HCT116 (cell line): ENCODE results near the gene DUSP28. TPM values are rescaled to one million over a fixed set of nuclear protein-coding genes. Genes with fewer than 3 reads are reported as not detected.

ENCODE experiments used
- ATAC-seq: fragments of 200-7000 bp; cut with Tn5 transposase; 2 replicates; pipeline ENCODE4 v1.9.1; 2020; ENCODE audit warnings: mild to moderate bottlenecking, moderate library complexity
- BruUV-seq: library from RNA; stranded (reverse); fragments of 400-500 nt; replicated peaks from 2 replicates; lab custom pipeline; 2021; lab: Mats Ljungman, UMichigan
- CTCF ChIA-PET: fragments of 300-600 bp; sonication (Branson Sonifier 250); formaldehyde crosslinking; loops from one replicate; lab custom pipeline; 2021; ENCODE audit warnings: antibody characterized with exemption; lab: Charles Lee
- POLR2A ChIA-PET: fragments of 300-600, 350-600 bp; sonication (Branson Sonifier 250); formaldehyde crosslinking; loops from one replicate; lab custom pipeline; 2021; ENCODE audit warnings: antibody characterized with exemption; lab: Charles Lee
- RAD21 ChIA-PET, 2 experiments: fragments of 300-600 bp; sonication (Branson Sonifier 250); formaldehyde crosslinking; loops; one replicate each; lab custom pipeline; 2023; ENCODE audit warnings: low total read pairs in 2 of 2; ENCODE audit not compliant: uncharacterized antibody in 2 of 2, unreplicated experiment in 2 of 2, low non-redundant PET in 1 of 2; lab: Charles Lee
- DNase-seq: peaks from one replicate; pipeline ENCODE4 v3.0.0-alpha.2; 2010; ENCODE audit warnings: low read depth, low spot score
- H2AFZ ChIP-seq: fragments of 200-600 bp; shearing (Covaris generic), sonication (generic); 2 replicates; pipeline ENCODE4 v1.6.1; 2017; ENCODE audit warnings: low read depth, mixed run types, mixed read lengths, antibody characterized with exemption, low read length; ENCODE audit not compliant: poor library complexity, severe bottlenecking
- H3K27ac ChIP-seq: 2 replicates; pipeline ENCODE4 v1.5.1; 2012; ENCODE audit warnings: low read depth, low read length
- H3K27me3 ChIP-seq: fragments of 200-600 bp; sonication (generic); 2 replicates; pipeline ENCODE4 v1.6.1; 2016; ENCODE audit warnings: mixed run types, low read length, mixed read lengths; ENCODE audit not compliant: insufficient read depth
- H3K36me3 ChIP-seq, 2 experiments: fragments of 200-500 bp in 1 of 2; fragments of 200-600 bp in 1 of 2; sonication (Bioruptor generic) in 1 of 2; sonication (generic) in 1 of 2; 2 replicates each; pipeline versions ENCODE4 v1.5.1 to v1.6.1; 2014 to 2016; ENCODE audit warnings: low read length in 2 of 2, inconsistent platforms in 1 of 2, mixed read lengths in 1 of 2, mixed run types in 1 of 2; ENCODE audit not compliant: insufficient read depth in 2 of 2, control insufficient read depth in 1 of 2
- H3K4me1 ChIP-seq, 2 experiments: fragments of 200-600 bp in 1 of 2; sonication (generic) in 1 of 2; 2 replicates each; pipeline versions ENCODE4 v1.5.1 to v1.6.1; 2012 to 2017; ENCODE audit warnings: low read length in 2 of 2, inconsistent platforms in 1 of 2, mild to moderate bottlenecking in 1 of 2, mixed read lengths in 1 of 2, mixed run types in 1 of 2, moderate library complexity in 1 of 2; ENCODE audit not compliant: insufficient read depth in 2 of 2, control insufficient read depth in 1 of 2
- H3K4me2 ChIP-seq: fragments of 200-600 bp; sonication (generic); 2 replicates; pipeline ENCODE4 v1.6.1; 2017; ENCODE audit warnings: mixed run types, low read length, mixed read lengths
- H3K4me3 ChIP-seq, 2 experiments: fragments of 200-600 bp in 1 of 2; sonication (generic) in 1 of 2; replicated peaks in 1 of 2; 2 replicates each; pipeline ENCODE4 v1.5.1; 2011 to 2016; ENCODE audit warnings: low read length in 2 of 2, control low read depth in 1 of 2, low read depth in 1 of 2, mild to moderate bottlenecking in 1 of 2, mixed read lengths in 1 of 2, mixed run types in 1 of 2
- H3K79me2 ChIP-seq: fragments of 200-600 bp; sonication (generic); 2 replicates; pipeline ENCODE4 v1.6.1; 2017; ENCODE audit warnings: mild to moderate bottlenecking, mixed run types, low read length, moderate library complexity, mixed read lengths; ENCODE audit not compliant: insufficient read depth
- H3K9ac ChIP-seq: fragments of 200-600 bp; sonication (generic); 2 replicates; pipeline ENCODE4 v1.6.1; 2016; ENCODE audit warnings: low read length, mixed read lengths
- H3K9me2 ChIP-seq: fragments of 200-600 bp; sonication (generic), shearing (Covaris generic); 2 replicates; pipeline ENCODE4 v1.6.1; 2017; ENCODE audit warnings: mixed run types, mild to moderate bottlenecking, moderate library complexity; ENCODE audit not compliant: insufficient read depth
- H3K9me3 ChIP-seq, 2 experiments: fragments of 200-500 bp in 1 of 2; fragments of 200-600 bp in 1 of 2; sonication (Bioruptor generic) in 1 of 2; sonication (generic) in 1 of 2; 2 replicates each; pipeline ENCODE4 v1.6.1; 2014 to 2017; ENCODE audit warnings: low read length in 2 of 2, mixed read lengths in 2 of 2, inconsistent platforms in 1 of 2, low read depth in 1 of 2, mild to moderate bottlenecking in 1 of 2, mixed run types in 1 of 2, moderate library complexity in 1 of 2; ENCODE audit not compliant: control insufficient read depth in 1 of 2, insufficient read depth in 1 of 2
- H4K20me1 ChIP-seq: fragments of 200-600 bp; sonication (generic), shearing (Covaris generic); 2 replicates; pipeline ENCODE4 v1.6.1; 2017; ENCODE audit warnings: mixed run types, mild to moderate bottlenecking, moderate library complexity; ENCODE audit not compliant: insufficient read depth
- CBX3 ChIP-seq: IDR thresholded peaks from 2 replicates; pipeline ENCODE4 v1.6.1; 2012; ENCODE audit warnings: low read depth
- CEBPB ChIP-seq: IDR thresholded peaks from 2 replicates; pipeline ENCODE4 v1.6.1; 2012; ENCODE audit warnings: low read depth
- EGR1 ChIP-seq: IDR thresholded peaks from 2 replicates; pipeline ENCODE4 v1.6.1; 2012; ENCODE audit warnings: low read depth
- ELF1 ChIP-seq: IDR thresholded peaks from 2 replicates; pipeline ENCODE4 v1.6.1; 2012; ENCODE audit warnings: low read depth, borderline replicate concordance
- EZH2 ChIP-seq: fragments of 200-600 bp; sonication (generic); IDR thresholded peaks from 2 replicates; pipeline ENCODE4 v1.6.1; 2017; ENCODE audit warnings: antibody characterized with exemption, mixed run types
- JUND ChIP-seq: IDR thresholded peaks from 2 replicates; pipeline ENCODE4 v1.6.1; 2012
- POLR2AphosphoS5 ChIP-seq: IDR thresholded peaks from 2 replicates; pipeline ENCODE4 v1.6.1; 2011; ENCODE audit warnings: mild to moderate bottlenecking, low read depth, low read length, moderate library complexity
- SIN3A ChIP-seq: IDR thresholded peaks from 2 replicates; pipeline ENCODE4 v1.6.1; 2012; ENCODE audit warnings: low read depth
- SP1 ChIP-seq: IDR thresholded peaks from 2 replicates; pipeline ENCODE4 v1.6.1; 2012; ENCODE audit warnings: low read depth
- SRF ChIP-seq: IDR thresholded peaks from 2 replicates; pipeline ENCODE4 v1.6.1; 2012; ENCODE audit warnings: low read depth
- TCF7L2 ChIP-seq: IDR thresholded peaks from 2 replicates; pipeline ENCODE4 v1.7.0; 2011; ENCODE audit warnings: borderline replicate concordance, inconsistent platforms; ENCODE audit not compliant: insufficient read depth, insufficient read length; ENCODE audit errors: extremely low read depth
- YY1 ChIP-seq: IDR thresholded peaks from 2 replicates; pipeline ENCODE4 v1.6.1; 2011; ENCODE audit warnings: low read length, low read depth, moderate library complexity, mild to moderate bottlenecking; ENCODE audit not compliant: insufficient replicate concordance; ENCODE audit errors: extremely low read depth
- ZFX ChIP-seq: fragments of 450-650 bp; IDR thresholded peaks from 2 replicates; pipeline ENCODE4 v1.6.1; 2017
- ZNF274 ChIP-seq: fragments of 200-500 bp; sonication (Bioruptor generic); IDR thresholded peaks from 2 replicates; pipeline ENCODE4 v1.6.1; 2014; ENCODE audit warnings: mild to moderate bottlenecking, low read depth, low read length, inconsistent platforms
- intact Hi-C: fragments of 100-400 bp; cut with micrococcal nuclease; formaldehyde crosslinking; loops from 2 replicates; pipeline ENCODE4 v1.10.0; 2022
- total RNA-seq: library from RNA; stranded (reverse); gene quantifications from one replicate; pipeline ENCODE4 v1.2.1, GENCODE V29; 2021; ENCODE audit not compliant: unreplicated experiment
- TF ChIP-seq, protein P1 (sequence below): IDR thresholded peaks from 2 replicates; pipeline ENCODE4 v1.6.1; 2011; ENCODE audit warnings: mild to moderate bottlenecking, low read length, moderate library complexity; ENCODE audit not compliant: insufficient replicate concordance; ENCODE audit errors: extremely low read depth
- TF ChIP-seq, protein P2 (sequence below): IDR thresholded peaks from 2 replicates; pipeline ENCODE4 v1.6.1; 2012
- TF ChIP-seq, protein P3 (sequence below): IDR thresholded peaks from 2 replicates; pipeline ENCODE4 v1.6.1; 2012; ENCODE audit warnings: low read depth
- TF ChIP-seq, protein P4 (sequence below): IDR thresholded peaks from 2 replicates; pipeline ENCODE4 v1.6.1; 2012

DUSP28 gene
- total RNA-seq, 1 experiment from 2014 or later: 5.6 TPM

DNA sequence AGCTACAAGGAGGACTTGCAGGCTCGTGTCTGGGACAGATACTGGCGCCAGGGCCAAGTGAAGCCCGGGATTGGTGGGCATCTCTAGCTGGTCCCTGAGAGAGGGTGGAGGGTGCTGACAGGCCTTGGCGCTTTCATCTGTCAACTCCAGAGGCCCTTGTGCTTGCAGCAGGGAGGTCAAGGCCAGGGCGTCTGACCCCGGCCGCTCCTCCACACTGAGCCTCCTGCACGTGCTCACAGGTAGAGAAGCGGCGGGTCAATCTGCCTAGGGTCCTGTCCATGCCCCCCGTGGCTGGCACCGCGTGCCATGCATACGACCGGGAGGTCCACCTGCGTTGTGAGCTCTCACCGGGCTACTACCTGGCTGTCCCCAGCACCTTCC, 35.9 kb downstream of the DUSP28 start (continued):
- TF ChIP-seq, protein P1, sequence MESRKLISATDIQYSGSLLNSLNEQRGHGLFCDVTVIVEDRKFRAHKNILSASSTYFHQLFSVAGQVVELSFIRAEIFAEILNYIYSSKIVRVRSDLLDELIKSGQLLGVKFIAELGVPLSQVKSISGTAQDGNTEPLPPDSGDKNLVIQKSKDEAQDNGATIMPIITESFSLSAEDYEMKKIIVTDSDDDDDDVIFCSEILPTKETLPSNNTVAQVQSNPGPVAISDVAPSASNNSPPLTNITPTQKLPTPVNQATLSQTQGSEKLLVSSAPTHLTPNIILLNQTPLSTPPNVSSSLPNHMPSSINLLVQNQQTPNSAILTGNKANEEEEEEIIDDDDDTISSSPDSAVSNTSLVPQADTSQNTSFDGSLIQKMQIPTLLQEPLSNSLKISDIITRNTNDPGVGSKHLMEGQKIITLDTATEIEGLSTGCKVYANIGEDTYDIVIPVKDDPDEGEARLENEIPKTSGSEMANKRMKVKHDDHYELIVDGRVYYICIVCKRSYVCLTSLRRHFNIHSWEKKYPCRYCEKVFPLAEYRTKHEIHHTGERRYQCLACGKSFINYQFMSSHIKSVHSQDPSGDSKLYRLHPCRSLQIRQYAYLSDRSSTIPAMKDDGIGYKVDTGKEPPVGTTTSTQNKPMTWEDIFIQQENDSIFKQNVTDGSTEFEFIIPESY: no peak
- no peak for TF ChIP-seq JUND
- no peak for TF ChIP-seq SRF
- no peak for TF ChIP-seq SIN3A
- TF ChIP-seq TCF7L2: no peak
- no peak for TF ChIP-seq ELF1
- TF ChIP-seq EGR1: no peak
- no peak for TF ChIP-seq CBX3
- TF ChIP-seq ZNF274: no peak
- TF ChIP-seq, protein P2, sequence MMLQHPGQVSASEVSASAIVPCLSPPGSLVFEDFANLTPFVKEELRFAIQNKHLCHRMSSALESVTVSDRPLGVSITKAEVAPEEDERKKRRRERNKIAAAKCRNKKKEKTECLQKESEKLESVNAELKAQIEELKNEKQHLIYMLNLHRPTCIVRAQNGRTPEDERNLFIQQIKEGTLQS: no peak
- TF ChIP-seq YY1: no peak

DNA sequence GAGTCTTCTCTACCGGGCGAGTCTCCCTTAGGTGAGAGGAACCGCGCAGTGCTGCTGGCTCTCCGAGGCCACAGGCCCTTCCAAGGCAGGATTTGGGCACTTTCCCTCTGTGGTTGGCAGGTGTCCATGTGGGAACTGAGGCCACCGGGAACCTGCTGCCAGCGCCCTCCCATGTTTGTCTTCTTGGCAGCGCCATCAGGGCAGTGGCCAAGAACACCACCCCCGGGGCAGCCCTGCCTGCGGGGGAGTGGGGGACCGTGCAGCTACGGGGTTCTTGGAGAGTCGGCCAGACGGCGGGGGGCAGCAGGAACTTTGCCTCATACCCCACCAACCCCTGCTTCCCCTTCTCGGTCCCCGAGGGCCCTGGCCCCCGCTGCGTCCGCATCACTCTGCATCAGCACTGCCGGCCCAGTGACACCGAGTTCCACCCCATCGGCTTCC, 36.4 kb downstream of the DUSP28 start:
- Histone ChIP-seq H2AFZ (no peak overlapping the region), H3K9me3 (no peaks in the 10 kb centered on the region), H3K9me2 (no peaks in the 10 kb centered on the region), H3K27ac (no peak overlapping the region), H3K4me3 (no peak overlapping the region), H3K79me2 (no peaks in the 10 kb centered on the region), H3K4me2 (no peak overlapping the region), H3K27me3 (no peaks in the 10 kb centered on the region), H3K9ac (no peak overlapping the region), H4K20me1 (no peaks in the 10 kb centered on the region), H3K4me1 (no peaks in the 10 kb centered on the region), H3K36me3 (no peaks in the 10 kb centered on the region; a peak in 2 of 4 replicates)
- RAD21 ChIA-PET: no interaction called here
- ATAC-seq: no peak
- no peak for DNase-seq
- intact Hi-C loops: no loop called here
- BruUV-seq: no TSS peak
- CTCF ChIA-PET: no interaction called here
- POLR2A ChIA-PET: no interaction called here
- TF ChIP-seq ELF1 (no peak), CEBPB (no peak), ZFX (no peak), EZH2 (no peak), SIN3A (no peak), TCF7L2 (no peak), SRF (no peak), POLR2AphosphoS5 (no peak), SP1 (no peak)
- TF ChIP-seq, protein P3, sequence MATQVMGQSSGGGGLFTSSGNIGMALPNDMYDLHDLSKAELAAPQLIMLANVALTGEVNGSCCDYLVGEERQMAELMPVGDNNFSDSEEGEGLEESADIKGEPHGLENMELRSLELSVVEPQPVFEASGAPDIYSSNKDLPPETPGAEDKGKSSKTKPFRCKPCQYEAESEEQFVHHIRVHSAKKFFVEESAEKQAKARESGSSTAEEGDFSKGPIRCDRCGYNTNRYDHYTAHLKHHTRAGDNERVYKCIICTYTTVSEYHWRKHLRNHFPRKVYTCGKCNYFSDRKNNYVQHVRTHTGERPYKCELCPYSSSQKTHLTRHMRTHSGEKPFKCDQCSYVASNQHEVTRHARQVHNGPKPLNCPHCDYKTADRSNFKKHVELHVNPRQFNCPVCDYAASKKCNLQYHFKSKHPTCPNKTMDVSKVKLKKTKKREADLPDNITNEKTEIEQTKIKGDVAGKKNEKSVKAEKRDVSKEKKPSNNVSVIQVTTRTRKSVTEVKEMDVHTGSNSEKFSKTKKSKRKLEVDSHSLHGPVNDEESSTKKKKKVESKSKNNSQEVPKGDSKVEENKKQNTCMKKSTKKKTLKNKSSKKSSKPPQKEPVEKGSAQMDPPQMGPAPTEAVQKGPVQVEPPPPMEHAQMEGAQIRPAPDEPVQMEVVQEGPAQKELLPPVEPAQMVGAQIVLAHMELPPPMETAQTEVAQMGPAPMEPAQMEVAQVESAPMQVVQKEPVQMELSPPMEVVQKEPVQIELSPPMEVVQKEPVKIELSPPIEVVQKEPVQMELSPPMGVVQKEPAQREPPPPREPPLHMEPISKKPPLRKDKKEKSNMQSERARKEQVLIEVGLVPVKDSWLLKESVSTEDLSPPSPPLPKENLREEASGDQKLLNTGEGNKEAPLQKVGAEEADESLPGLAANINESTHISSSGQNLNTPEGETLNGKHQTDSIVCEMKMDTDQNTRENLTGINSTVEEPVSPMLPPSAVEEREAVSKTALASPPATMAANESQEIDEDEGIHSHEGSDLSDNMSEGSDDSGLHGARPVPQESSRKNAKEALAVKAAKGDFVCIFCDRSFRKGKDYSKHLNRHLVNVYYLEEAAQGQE: no peak
- TF ChIP-seq, protein P1: no peak
- TF ChIP-seq, protein P4, sequence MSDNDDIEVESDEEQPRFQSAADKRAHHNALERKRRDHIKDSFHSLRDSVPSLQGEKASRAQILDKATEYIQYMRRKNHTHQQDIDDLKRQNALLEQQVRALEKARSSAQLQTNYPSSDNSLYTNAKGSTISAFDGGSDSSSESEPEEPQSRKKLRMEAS: no peak
